SK-N-MC (cell line): ENCODE results near the gene JUN.
A peak's percentile ranks its signal among the peaks of the same experiment; 100 is the strongest.

ENCODE experiments used
- DNase-seq: peaks from one replicate; pipeline ENCODE4 v3.0.0-alpha.2; 2011; ENCODE audit warnings: low read depth, low spot score
- H3K27ac ChIP-seq: fragments of 200-600 bp; sonication (generic); 2 replicates; pipeline ENCODE4 v1.5.1; 2016; ENCODE audit warnings: mixed run types
- H3K36me3 ChIP-seq: fragments of 200-600 bp; sonication (generic); 2 replicates; pipeline ENCODE4 v1.6.1; 2017; ENCODE audit warnings: antibody characterized with exemption, low read length, mixed read lengths; ENCODE audit not compliant: insufficient read depth
- H3K4me3 ChIP-seq: fragments of 200-600 bp; sonication (generic); 2 replicates; pipeline ENCODE4 v1.5.1; 2016
- H3K9ac ChIP-seq: fragments of 200-600 bp; sonication (generic); 2 replicates; pipeline ENCODE4 v1.8.0; 2017; ENCODE audit warnings: mixed run types, mixed read lengths; ENCODE audit not compliant: insufficient read length
- H3K9me3 ChIP-seq: fragments of 200-600 bp; sonication (generic); 2 replicates; pipeline ENCODE4 v1.6.1; 2017; ENCODE audit warnings: low read depth, mild to moderate bottlenecking, antibody characterized with exemption, low read length, moderate library complexity, mixed read lengths
- EZH2 ChIP-seq: fragments of 200-600 bp; sonication (generic); IDR thresholded peaks from one replicate; pipeline ENCODE4 v1.6.1; 2017; ENCODE audit warnings: antibody characterized with exemption
- FOXP2 ChIP-seq: optimal IDR thresholded peaks from 2 replicates; pipeline ENCODE3; 2011; ENCODE audit warnings: mild to moderate bottlenecking, moderate library complexity; ENCODE audit not compliant: insufficient read depth; ENCODE audit errors: extremely low read length, control extremely low read depth
- POLR2AphosphoS5 ChIP-seq: IDR thresholded peaks from 2 replicates; pipeline ENCODE4 v1.6.1; 2012; ENCODE audit warnings: mild to moderate bottlenecking, low read depth, low read length, borderline replicate concordance

JUN gene

DNA sequence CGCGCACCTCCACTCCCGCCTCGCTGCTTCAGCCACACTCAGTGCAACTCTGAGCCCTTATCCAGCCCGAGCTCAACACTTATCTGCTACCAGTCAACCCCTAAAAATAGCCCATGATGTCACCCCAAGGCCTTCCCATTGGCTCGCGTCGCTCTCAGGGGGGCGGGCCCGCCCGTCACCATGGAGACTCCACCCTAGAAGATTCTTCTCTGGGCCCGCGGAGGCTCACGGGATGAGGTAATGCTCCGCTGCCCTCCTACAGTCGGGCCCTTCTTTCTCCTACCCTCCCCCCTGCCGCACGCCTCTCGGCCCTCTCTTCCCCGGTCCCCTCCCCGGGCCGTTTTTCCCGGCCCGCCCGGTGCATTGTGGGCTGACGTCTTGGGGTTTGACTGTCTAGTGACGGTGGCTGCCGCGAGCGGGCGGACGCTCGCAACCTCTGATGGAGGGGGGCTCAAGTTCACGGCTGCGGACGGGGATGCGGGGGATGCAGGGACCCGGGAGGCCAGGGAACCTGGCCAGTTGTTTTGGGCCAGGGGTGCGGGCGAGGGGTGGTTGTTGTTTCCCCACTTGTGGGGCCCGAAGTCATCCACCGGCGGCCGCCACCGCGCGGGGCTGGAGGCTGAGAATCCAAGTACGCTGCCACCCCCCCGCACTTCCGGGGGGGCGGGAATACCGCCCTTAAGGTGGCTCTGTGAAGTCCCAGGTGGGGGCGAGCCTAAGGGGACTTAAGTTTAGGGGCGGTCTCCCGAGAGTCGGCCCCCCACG is at the start of gene JUN:
Gene JUN (minus strand): TSS at position 55 of the 765 bp plus-strand sequence. CDS start 977 bp downstream, outside the sequence.
- H3K27ac ChIP-seq = peak within 1 kb of the TSS; percentile 92
- peaks cover 7% of the 10 kb centered on the region; the same call in 1 of the 2 replicates for H3K36me3 ChIP-seq
- peak; percentile 96 for DNase-seq
- peak within 1 kb of the TSS; percentile 97 for H3K4me3 ChIP-seq
- peak within 1 kb of the TSS; percentile 99 for H3K9ac ChIP-seq
- no peak for TF ChIP-seq EZH2
- no peak for TF ChIP-seq FOXP2
- TF ChIP-seq POLR2AphosphoS5 = peak; percentile 99
- no peaks in the 10 kb centered on the region for H3K9me3 ChIP-seq

DNA sequence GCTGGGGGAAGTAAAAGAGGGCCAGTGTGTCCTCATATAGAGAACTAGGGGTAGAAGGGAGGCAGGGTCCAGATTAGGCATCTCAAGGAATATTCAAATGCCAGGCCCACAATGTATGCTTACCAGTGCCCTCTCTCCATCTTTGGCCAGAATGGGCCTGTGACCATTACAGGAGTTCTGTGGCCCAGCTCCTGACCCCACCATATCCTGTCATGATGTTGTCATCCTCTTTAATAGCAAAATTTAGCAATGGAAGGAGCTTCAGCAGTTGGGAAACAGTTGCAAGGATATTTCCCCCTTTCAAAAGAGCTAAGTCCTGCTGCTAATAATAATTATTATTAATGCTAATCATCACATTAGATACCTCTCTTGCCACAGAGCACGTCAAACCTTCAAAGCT is 49.3 kb upstream of the JUN start:
- H3K9ac ChIP-seq = no peak overlapping the region
- no peak for TF ChIP-seq FOXP2
- TF ChIP-seq POLR2AphosphoS5 = no peak
- no peak for TF ChIP-seq EZH2

DNA sequence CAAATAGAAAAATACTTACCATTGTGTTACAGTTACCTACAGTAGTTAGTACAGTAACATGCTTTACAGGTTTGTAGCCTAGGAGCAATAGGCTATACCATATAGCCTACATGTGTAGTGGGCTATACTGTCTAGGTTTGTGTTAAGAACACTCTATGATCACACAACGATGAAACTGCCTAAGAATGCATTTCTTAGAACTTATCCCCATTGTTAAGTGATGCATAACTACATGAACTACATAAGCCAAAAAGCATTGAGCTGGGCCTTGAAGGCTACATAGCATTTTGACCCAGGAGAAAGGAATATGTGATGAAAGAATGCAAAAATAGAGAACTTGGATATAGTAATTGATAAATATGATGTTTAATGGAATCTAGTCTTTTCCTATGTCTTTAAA is 46.4 kb upstream of the JUN start:
- Histone ChIP-seq H3K27ac (no peak overlapping the region), H3K9me3 (no peaks in the 10 kb centered on the region), H3K4me3 (no peak overlapping the region), H3K9ac (no peak overlapping the region), H3K36me3 (no peaks in the 10 kb centered on the region)
- no peak for DNase-seq
- TF ChIP-seq FOXP2 (no peak), POLR2AphosphoS5 (no peak), EZH2 (no peak)

More for the DNA sequence above, 49.3 kb upstream of the JUN start:
- no peaks in the 10 kb centered on the region for H3K9me3 ChIP-seq
- no peak for DNase-seq
- no peak overlapping the region for H3K27ac ChIP-seq
- H3K4me3 ChIP-seq = no peak overlapping the region
- no peaks in the 10 kb centered on the region for H3K36me3 ChIP-seq

DNA sequence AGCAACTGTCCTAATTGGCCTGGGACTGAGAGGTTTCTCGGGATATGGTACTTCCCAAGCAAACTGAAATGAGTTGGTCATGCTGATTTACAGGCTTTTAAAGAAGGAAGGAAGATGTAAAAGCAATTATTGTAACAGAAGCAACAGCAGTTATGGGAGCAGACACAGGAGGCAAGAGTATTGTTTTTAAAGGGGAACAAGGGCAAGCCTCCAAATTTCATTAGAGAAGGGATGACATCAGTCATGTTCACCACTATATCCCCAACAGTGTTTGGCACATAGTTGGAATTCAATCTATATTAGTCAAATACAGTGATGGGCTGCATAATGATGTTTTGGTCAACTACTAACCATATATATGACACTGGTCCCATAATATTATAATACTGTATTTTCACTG is 46.0 kb upstream of the JUN start:
- Histone ChIP-seq H3K36me3 (no peaks in the 10 kb centered on the region), H3K27ac (no peak overlapping the region), H3K9ac (no peak overlapping the region), H3K9me3 (no peaks in the 10 kb centered on the region), H3K4me3 (no peak overlapping the region)
- DNase-seq = no peak
- TF ChIP-seq POLR2AphosphoS5 (no peak), EZH2 (no peak), FOXP2 (no peak)

DNA sequence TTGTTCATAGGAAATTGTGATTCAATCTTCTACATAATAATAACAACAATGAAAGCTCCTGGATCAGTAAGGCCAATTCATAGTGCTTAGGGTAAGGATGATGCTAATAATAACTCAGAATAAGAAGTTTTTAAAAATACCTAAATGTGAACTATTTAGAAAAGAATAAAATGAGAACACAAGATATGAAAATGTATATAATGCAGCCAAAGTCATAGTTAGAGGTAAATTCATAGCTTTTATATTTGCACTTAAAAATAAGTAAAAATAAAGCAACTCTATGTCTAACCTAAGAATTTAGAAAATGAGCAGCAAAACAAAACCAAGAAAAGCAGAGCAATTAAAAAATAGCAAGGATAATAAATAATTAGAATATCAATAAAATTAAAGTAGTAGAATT is 43.5 kb upstream of the JUN start:
- no peak overlapping the region for H3K4me3 ChIP-seq
- no peak for DNase-seq
- no peaks in the 10 kb centered on the region for H3K9me3 ChIP-seq
- TF ChIP-seq EZH2 (no peak), FOXP2 (no peak), POLR2AphosphoS5 (no peak)
- no peak overlapping the region for H3K27ac ChIP-seq
- H3K9ac ChIP-seq = no peak overlapping the region
- no peaks in the 10 kb centered on the region for H3K36me3 ChIP-seq

DNA sequence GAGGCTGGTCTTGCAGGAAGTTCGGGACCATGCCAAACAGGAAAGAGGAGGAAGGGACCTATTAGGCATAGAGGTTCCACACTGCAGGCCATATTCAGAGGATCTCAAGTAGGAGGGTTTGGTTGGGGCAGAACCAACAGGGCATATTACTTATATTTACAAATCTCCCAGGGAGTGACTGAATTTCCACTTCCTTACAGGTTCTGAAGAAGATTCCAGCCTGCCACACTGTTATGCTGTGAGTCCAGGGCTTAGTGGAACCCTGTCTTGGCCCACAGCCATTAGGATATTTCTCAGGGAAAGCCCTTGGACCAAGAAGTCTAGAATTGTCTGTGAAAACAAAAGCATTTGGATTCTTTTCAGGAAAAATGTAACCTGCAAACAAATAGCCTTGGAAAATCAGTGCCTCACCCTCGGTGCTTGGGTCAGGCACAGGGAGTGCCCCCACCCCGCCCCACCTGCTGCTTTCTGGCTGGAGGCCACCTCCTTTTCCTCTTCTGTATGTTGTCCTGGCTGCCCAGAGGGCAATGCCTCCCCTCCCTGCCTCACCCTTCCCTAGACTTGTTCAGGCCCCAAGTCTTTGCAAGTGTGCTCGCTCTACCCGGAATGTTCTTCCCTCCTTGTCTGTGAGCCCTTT is 41.0 kb upstream of the JUN start:
- TF ChIP-seq POLR2AphosphoS5 = no peak
- TF ChIP-seq EZH2 = no peak
- no peak for TF ChIP-seq FOXP2
- H3K9me3 ChIP-seq = no peaks in the 10 kb centered on the region
- no peak overlapping the region for H3K4me3 ChIP-seq
- no peak overlapping the region for H3K27ac ChIP-seq
- H3K36me3 ChIP-seq = no peaks in the 10 kb centered on the region
- H3K9ac ChIP-seq = no peak overlapping the region
- no peak for DNase-seq

DNA sequence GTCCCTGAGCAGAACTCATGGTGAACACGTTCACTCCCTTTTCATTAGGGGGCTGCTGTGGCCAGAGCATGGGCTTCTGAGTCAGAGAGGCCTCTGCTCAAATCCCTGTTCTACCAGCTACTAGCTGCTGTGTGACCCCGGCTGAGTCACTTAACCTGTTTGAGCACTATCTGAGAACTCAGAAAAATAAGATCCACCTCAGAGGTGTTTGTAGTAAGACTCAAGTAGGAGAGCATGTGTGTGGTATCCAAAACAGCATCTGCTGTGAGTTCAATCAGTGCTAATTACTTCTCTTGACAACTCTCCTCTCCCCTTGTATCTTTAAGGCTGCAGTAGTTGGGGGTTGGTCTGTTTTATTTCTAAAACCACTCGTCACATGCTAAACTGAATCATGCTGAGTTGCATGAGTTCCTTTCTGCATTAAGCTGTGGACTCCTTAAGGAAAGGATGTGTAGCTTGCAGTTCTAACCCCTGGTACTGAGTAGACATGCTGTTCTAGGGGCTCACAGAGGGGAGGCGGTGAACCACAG is 39.7 kb upstream of the JUN start:
- no peak overlapping the region for H3K9ac ChIP-seq
- TF ChIP-seq FOXP2 (no peak), EZH2 (no peak), POLR2AphosphoS5 (no peak)
- no peak overlapping the region for H3K27ac ChIP-seq
- no peaks in the 10 kb centered on the region for H3K36me3 ChIP-seq
- H3K9me3 ChIP-seq = no peaks in the 10 kb centered on the region
- DNase-seq = no peak
- no peak overlapping the region for H3K4me3 ChIP-seq

DNA sequence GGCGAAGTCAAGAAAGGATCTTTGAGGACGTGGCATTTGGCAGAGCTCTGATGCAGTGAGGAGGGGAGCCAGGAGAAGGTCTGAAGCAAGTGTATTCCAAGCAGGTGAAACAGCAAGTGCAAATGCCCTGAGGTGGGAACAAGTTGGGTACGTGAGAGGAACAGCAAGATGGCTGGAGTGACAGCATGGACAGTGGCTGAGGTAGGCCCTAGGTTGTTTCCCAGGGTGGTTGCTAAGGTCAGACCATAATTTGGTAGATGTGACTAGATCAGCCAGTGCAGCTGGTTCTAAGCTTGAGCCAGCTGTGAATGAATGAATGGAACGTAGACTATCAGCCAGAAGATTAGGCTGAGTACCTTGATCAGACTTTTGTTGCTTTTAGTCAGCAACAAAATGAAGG is 37.5 kb upstream of the JUN start:
- H3K27ac ChIP-seq = no peak overlapping the region
- TF ChIP-seq POLR2AphosphoS5 (no peak), EZH2 (no peak), FOXP2 (no peak)
- no peak for DNase-seq

DNA sequence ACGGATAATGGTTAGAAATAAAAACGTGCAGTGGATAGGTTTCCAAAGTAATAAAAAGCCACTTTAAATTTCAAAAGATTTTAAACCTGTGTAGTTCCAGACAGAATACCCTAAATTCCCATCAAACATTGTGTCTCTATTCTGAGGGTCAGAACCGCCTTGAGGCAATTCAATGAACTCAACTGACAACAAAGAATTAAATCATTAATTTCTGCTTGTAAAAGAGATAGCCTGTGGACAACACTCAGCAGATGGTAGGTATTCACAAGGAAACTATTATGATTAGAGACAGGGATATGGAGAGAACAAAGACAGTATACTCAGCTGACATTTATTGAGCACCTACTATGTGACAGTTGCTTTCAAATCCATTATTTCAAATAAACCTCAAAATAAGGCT is 35.1 kb upstream of the JUN start:
- no peaks in the 10 kb centered on the region for H3K36me3 ChIP-seq
- H3K9me3 ChIP-seq = no peaks in the 10 kb centered on the region
- H3K9ac ChIP-seq = no peak overlapping the region
- H3K27ac ChIP-seq = no peak overlapping the region
- no peak overlapping the region for H3K4me3 ChIP-seq
- TF ChIP-seq POLR2AphosphoS5 (no peak), EZH2 (no peak), FOXP2 (no peak)
- no peak for DNase-seq

More for the DNA sequence above, 37.5 kb upstream of the JUN start:
- no peak overlapping the region for H3K4me3 ChIP-seq
- H3K9me3 ChIP-seq = no peaks in the 10 kb centered on the region
- H3K36me3 ChIP-seq = no peaks in the 10 kb centered on the region
- no peak overlapping the region for H3K9ac ChIP-seq
